ENCODE measurements around the gene MAST1.

- no peak for TF ChIP-seq ARNT (IDR thresholded peaks at IDR 0.05)
- TF ChIP-seq PKNOX1 (IDR thresholded peaks at IDR 0.05) = no peak
- no peak for TF ChIP-seq NFRKB (IDR thresholded peaks at IDR 0.05)
- no peak for TF ChIP-seq FOXM1 (IDR thresholded peaks at IDR 0.05; ENCODE audit: borderline replicate concordance)
These were observed 25.8 kb downstream of the MAST1 start for GRCh38 chr19:12864143-12864542.
